ENCODE measurements around the gene ASB11.

The ASB11 gene

DNA sequence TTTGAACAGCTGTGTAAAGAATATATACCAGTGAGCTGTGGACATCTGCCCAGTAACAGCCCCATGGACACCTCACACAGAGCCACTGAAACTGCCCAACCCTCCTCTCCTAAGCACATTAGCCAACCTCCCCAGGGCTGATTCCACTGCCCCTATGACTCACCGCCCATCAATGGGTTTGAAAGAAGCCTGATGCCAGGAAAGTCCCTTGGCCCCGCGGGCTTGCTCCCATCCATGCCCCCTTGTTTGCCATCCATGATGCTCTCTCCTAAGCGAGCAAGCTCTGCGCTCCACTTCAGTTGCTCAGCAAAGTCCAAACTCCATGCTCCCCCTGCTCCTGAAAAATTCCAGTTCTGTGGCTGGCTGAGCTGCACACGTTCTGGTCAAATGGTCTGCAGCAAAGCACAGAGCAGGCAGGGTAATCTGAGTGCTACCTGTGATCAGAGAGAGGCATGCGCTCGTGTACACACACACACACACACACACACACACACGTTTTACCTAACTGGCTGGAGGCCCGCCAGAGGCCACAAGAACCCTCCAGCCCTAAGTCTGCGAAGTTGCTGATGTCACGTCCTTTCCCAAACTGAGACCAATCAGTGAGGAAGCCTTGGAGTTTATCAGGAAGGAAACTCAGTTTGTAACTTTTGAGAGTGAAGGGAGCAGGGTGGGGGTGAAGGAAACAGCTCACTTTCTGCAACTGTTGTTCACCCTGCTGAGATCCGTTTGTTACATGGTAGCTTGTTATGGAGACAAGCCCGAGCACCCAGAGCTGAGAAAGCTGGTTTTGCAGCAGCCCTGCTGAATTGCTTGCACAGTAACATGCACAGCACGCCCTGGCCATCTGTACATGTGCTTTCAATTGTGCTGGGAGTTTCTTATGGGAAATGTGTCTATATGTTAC is 45.6 kb downstream of the ASB11 start, which contains the start of gene ASB9:
TSS of gene ASB9 (minus strand) at position 466 of the 904 bp plus-strand sequence. CDS start at position 257, 209 bp downstream.
- DNase-seq (ENCODE audit: low read depth): no peak
- no peak within 1 kb of the TSS for H3K4me3 ChIP-seq (ENCODE audit: low read depth, low read length)
- TF ChIP-seq, protein P1, sequence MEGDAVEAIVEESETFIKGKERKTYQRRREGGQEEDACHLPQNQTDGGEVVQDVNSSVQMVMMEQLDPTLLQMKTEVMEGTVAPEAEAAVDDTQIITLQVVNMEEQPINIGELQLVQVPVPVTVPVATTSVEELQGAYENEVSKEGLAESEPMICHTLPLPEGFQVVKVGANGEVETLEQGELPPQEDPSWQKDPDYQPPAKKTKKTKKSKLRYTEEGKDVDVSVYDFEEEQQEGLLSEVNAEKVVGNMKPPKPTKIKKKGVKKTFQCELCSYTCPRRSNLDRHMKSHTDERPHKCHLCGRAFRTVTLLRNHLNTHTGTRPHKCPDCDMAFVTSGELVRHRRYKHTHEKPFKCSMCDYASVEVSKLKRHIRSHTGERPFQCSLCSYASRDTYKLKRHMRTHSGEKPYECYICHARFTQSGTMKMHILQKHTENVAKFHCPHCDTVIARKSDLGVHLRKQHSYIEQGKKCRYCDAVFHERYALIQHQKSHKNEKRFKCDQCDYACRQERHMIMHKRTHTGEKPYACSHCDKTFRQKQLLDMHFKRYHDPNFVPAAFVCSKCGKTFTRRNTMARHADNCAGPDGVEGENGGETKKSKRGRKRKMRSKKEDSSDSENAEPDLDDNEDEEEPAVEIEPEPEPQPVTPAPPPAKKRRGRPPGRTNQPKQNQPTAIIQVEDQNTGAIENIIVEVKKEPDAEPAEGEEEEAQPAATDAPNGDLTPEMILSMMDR (IDR thresholded peaks at IDR 0.05; ENCODE audit: control insufficient read depth, extremely low read depth, insufficient read depth): no peak

DNA sequence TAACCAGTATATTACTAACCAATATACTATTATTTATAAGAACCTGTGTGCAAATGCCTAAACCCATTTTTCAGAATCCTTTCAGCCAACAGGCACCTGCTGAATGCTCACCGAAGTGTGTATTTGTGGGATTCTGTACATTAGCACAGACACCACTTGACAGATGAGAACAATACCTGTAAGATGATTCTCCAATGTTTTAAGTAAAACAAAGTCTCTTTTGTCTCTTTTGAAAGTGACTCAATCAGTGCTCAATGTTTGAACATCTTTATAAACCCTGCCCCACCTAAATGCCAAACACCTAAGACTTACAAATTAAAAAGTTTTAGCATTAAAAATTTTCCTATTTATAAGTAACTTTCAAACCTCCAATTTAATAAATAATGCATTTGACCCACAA is 46.3 kb downstream of the ASB11 start:
- no peak overlapping the region for H3K4me3 ChIP-seq (ENCODE audit: low read depth, low read length)
- no peak for DNase-seq (ENCODE audit: low read depth)
- TF ChIP-seq, protein P1 (IDR thresholded peaks at IDR 0.05; ENCODE audit: control insufficient read depth, extremely low read depth, insufficient read depth): no peak

DNA sequence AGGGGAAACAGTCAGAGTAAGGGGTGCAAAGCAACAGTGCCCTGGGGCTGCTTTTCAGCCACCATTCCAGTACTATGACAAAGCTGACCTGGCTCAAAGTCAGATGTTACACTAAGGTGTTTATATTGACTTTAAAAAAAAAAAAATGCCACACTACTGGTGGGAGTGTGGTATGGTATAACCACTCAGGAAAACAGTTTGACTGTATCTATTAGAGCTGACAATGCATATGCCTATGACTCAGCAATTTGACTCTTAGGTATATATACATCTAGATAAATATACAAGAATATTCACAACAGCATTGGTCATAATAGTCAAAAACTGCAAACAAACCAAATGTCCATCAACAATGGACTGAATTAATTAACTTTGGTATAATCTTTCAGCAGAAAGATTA is 60.6 kb downstream of the ASB11 start:
- TF ChIP-seq, protein P1 (IDR thresholded peaks at IDR 0.05; ENCODE audit: control insufficient read depth, extremely low read depth, insufficient read depth): no peak

GRCh38 chrX:15245896-15246295 is 69.5 kb downstream of the ASB11 start:
- no peak overlapping the region for H3K4me3 ChIP-seq (ENCODE audit: low read depth, low read length)
- TF ChIP-seq, protein P1 (IDR thresholded peaks at IDR 0.05; ENCODE audit: control insufficient read depth, extremely low read depth, insufficient read depth): no peak
- DNase-seq (ENCODE audit: low read depth): no peak

More for the DNA sequence above, 60.6 kb downstream of the ASB11 start:
- H3K4me3 ChIP-seq (ENCODE audit: low read depth, low read length): no peak overlapping the region
- DNase-seq (ENCODE audit: low read depth): no peak

- TF ChIP-seq, protein P1 (IDR thresholded peaks at IDR 0.05; ENCODE audit: control insufficient read depth, extremely low read depth, insufficient read depth): no peak
- no peak overlapping the region for H3K4me3 ChIP-seq (ENCODE audit: low read depth, low read length)
- no peak for DNase-seq (ENCODE audit: low read depth)
These were observed 71.0 kb downstream of the ASB11 start for GRCh38 chrX:15244421-15244820.

DNA sequence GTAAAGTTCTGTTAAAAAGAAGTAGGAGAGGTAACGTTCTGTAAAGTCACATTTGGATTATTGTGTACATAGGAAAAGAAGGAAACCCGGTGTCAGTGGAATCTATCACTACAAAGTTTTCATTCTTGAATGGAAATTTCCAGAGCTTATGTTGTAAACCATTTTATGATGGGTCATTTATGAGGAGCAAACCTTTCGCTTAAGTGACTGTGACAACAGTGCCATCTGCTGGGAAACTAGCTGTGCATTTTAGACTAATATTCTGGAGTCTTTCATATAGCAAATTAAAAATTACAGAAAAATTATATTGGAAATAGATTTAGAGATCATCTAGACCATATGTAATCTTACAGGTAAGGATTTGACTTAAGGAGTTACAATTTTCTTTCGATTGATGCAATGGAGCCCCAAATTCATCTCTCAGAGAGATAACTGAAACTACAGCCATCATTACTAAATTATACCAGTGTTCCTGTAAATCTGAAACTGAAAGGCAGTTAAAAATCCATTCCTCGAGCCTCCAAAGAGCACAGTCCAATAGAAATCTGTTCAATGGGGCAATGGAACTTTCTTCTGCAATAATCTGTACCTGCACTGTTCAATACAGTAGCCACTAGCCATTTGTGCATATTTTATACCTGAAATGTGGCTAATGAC is 72.4 kb downstream of the ASB11 start:
- peak; percentile 45 for DNase-seq (ENCODE audit: low read depth)
- TF ChIP-seq, protein P1 (IDR thresholded peaks at IDR 0.05; ENCODE audit: control insufficient read depth, extremely low read depth, insufficient read depth): peak; percentile 50

More for the DNA sequence above, 72.4 kb downstream of the ASB11 start:
- no peak overlapping the region for H3K4me3 ChIP-seq (ENCODE audit: low read depth, low read length)
